HEK293 (cell line): ENCODE data around the gene NF2.

ENCODE experiments used
- CTCF ChIA-PET: fragments of 350-600 bp; formaldehyde crosslinking; extraction: SDS; loops from one replicate; lab custom pipeline; 2021; ENCODE audit warnings: antibody characterized with exemption; lab: Yijun Ruan, JAX
- POLR2A ChIA-PET: fragments of 300-600 bp; formaldehyde crosslinking; extraction: SDS; loops from one replicate; lab custom pipeline; 2020; ENCODE audit warnings: antibody characterized with exemption, inconsistent platforms; lab: Yijun Ruan, JAX
- H3K27ac ChIP-seq: fragments of 200-500 bp; sonication (Bioruptor generic); 2 replicates; pipeline ENCODE4 v1.5.1; 2014; ENCODE audit warnings: low read depth, low read length, control low read depth, inconsistent platforms; ENCODE audit errors: extremely low read depth
- H3K36me3 ChIP-seq, 2 experiments: fragments of 200-500 bp in 1 of 2; sonication (Bioruptor generic) in 1 of 2; 1 replicate in 1 of 2; 2 replicates in 1 of 2; pipeline ENCODE4 v1.5.1; 2014 to 2017; ENCODE audit warnings: inconsistent platforms in 2 of 2, low read length in 2 of 2; ENCODE audit not compliant: control insufficient read depth in 2 of 2, insufficient read depth in 1 of 2
- H3K4me1 ChIP-seq: fragments of 200-500 bp; sonication (Bioruptor generic); 2 replicates; pipeline ENCODE4 v1.5.1; 2014; ENCODE audit warnings: mild to moderate bottlenecking, low read length, inconsistent platforms; ENCODE audit not compliant: control insufficient read depth, insufficient read depth
- H3K4me3 ChIP-seq: 2 replicates; pipeline ENCODE4 v1.5.1; 2011; ENCODE audit warnings: low read depth, mild to moderate bottlenecking, control low read depth, low read length, moderate library complexity
- H3K9me3 ChIP-seq: fragments of 200-500 bp; sonication (Bioruptor generic); 2 replicates; pipeline ENCODE4 v1.5.1; 2014; ENCODE audit warnings: low read depth, low read length, inconsistent platforms; ENCODE audit not compliant: control insufficient read depth, insufficient read depth
- BCL11A ChIP-seq: fragments of 450-650 bp; formaldehyde crosslinking; IDR thresholded peaks from 2 replicates; pipeline ENCODE4 v1.5.1; 2016; ENCODE audit warnings: low read depth, missing biosample characterization, missing genetic modification characterization
- EGR2 ChIP-seq: fragments of 450-650 bp; formaldehyde crosslinking; IDR thresholded peaks from 2 replicates; pipeline ENCODE4 v1.5.1; 2016; ENCODE audit warnings: low read depth, missing biosample characterization, missing genetic modification characterization
- KLF17 ChIP-seq: fragments of 450-650 bp; formaldehyde crosslinking; IDR thresholded peaks from 2 replicates; pipeline ENCODE4 v1.5.1; 2016; ENCODE audit warnings: missing biosample characterization, missing genetic modification characterization
- KLF8 ChIP-seq: fragments of 450-650 bp; formaldehyde crosslinking; IDR thresholded peaks from 2 replicates; pipeline ENCODE4 v1.5.1; 2016; ENCODE audit warnings: missing biosample characterization, missing genetic modification characterization
- PRDM1 ChIP-seq: fragments of 450-650 bp; formaldehyde crosslinking; IDR thresholded peaks from 2 replicates; pipeline ENCODE4; 2016; ENCODE audit warnings: missing biosample characterization, missing genetic modification characterization
- RBAK ChIP-seq: fragments of 450-650 bp; formaldehyde crosslinking; IDR thresholded peaks from 2 replicates; pipeline ENCODE4 v1.5.1; 2016; ENCODE audit warnings: missing biosample characterization, missing genetic modification characterization
- SCRT1 ChIP-seq: fragments of 450-650 bp; formaldehyde crosslinking; IDR thresholded peaks from 2 replicates; pipeline ENCODE4 v1.5.1; 2016; ENCODE audit warnings: missing biosample characterization, missing genetic modification characterization, borderline replicate concordance
- SP2 ChIP-seq: fragments of 450-650 bp; formaldehyde crosslinking; IDR thresholded peaks from 2 replicates; pipeline ENCODE4 v1.5.1; 2016; ENCODE audit warnings: missing biosample characterization, missing genetic modification characterization
- YY1 ChIP-seq: fragments of 450-650 bp; formaldehyde crosslinking; IDR thresholded peaks from 2 replicates; pipeline ENCODE4 v1.5.1; 2018; ENCODE audit warnings: missing biosample characterization, missing genetic modification characterization
- ZEB2 ChIP-seq: fragments of 450-650 bp; formaldehyde crosslinking; IDR thresholded peaks from 2 replicates; pipeline ENCODE4 v1.5.1; 2016; ENCODE audit warnings: missing biosample characterization, missing genetic modification characterization
- ZFHX2 ChIP-seq: fragments of 450-650 bp; formaldehyde crosslinking; conservative IDR thresholded peaks from 2 replicates; pipeline ENCODE4 v1.5.1; 2016; ENCODE audit warnings: missing biosample characterization, missing genetic modification characterization
- ZFP3 ChIP-seq: fragments of 450-650 bp; formaldehyde crosslinking; IDR thresholded peaks from 2 replicates; pipeline ENCODE4 v1.5.1; 2016; ENCODE audit warnings: low read depth, missing biosample characterization, missing genetic modification characterization
- ZFP69B ChIP-seq: fragments of 450-650 bp; formaldehyde crosslinking; IDR thresholded peaks from 2 replicates; pipeline ENCODE4 v1.5.1; 2016; ENCODE audit warnings: missing biosample characterization, missing genetic modification characterization
- ZNF16 ChIP-seq: fragments of 450-650 bp; formaldehyde crosslinking; IDR thresholded peaks from 2 replicates; pipeline ENCODE4 v1.5.1; 2016; ENCODE audit warnings: low read depth, missing biosample characterization, missing genetic modification characterization
- ZNF174 ChIP-seq: fragments of 450-650 bp; formaldehyde crosslinking; IDR thresholded peaks from 2 replicates; pipeline ENCODE4 v1.5.0; 2017; ENCODE audit warnings: missing biosample characterization, mild to moderate bottlenecking, missing genetic modification characterization
- ZNF175 ChIP-seq: fragments of 450-650 bp; formaldehyde crosslinking; IDR thresholded peaks from 2 replicates; pipeline ENCODE4 v1.5.1; 2016; ENCODE audit warnings: missing biosample characterization, missing genetic modification characterization
- ZNF18 ChIP-seq: fragments of 450-650 bp; formaldehyde crosslinking; IDR thresholded peaks from 2 replicates; pipeline ENCODE4 v1.5.1; 2016; ENCODE audit warnings: missing biosample characterization, missing genetic modification characterization
- ZNF184 ChIP-seq: fragments of 450-650 bp; IDR thresholded peaks from 2 replicates; pipeline ENCODE4 v1.5.1; 2018; ENCODE audit warnings: missing biosample characterization, mild to moderate bottlenecking, missing genetic modification characterization
- ZNF248 ChIP-seq: fragments of 450-650 bp; formaldehyde crosslinking; IDR thresholded peaks from 2 replicates; pipeline ENCODE4 v1.5.1; 2017; ENCODE audit warnings: missing biosample characterization, missing genetic modification characterization
- ZNF274 ChIP-seq, 2 experiments: fragments of 200-500 bp in 1 of 2; fragments of 450-650 bp in 1 of 2; sonication (Bioruptor generic) in 1 of 2; formaldehyde crosslinking in 1 of 2; IDR thresholded peaks; 2 replicates each; pipeline versions ENCODE4 v1.5.1 to v1.6.1; 2014 to 2016; ENCODE audit warnings: borderline replicate concordance in 1 of 2, inconsistent platforms in 1 of 2, low read length in 1 of 2, missing biosample characterization in 1 of 2, missing genetic modification characterization in 1 of 2
- ZNF292 ChIP-seq: fragments of 450-650 bp; formaldehyde crosslinking; IDR thresholded peaks from 2 replicates; pipeline ENCODE4 v1.5.1; 2016; ENCODE audit warnings: low read depth, missing biosample characterization, missing genetic modification characterization, borderline replicate concordance
- ZNF394 ChIP-seq: fragments of 450-650 bp; formaldehyde crosslinking; IDR thresholded peaks from 2 replicates; pipeline ENCODE4 v1.5.1; 2016; ENCODE audit warnings: missing biosample characterization, missing genetic modification characterization, mild to moderate bottlenecking, moderate library complexity, borderline replicate concordance
- ZNF530 ChIP-seq: fragments of 450-650 bp; formaldehyde crosslinking; IDR thresholded peaks from 2 replicates; pipeline ENCODE4 v1.5.1; 2016; ENCODE audit warnings: low read depth, missing biosample characterization, missing genetic modification characterization
- ZNF548 ChIP-seq: fragments of 450-650 bp; formaldehyde crosslinking; IDR thresholded peaks from 2 replicates; pipeline ENCODE4 v1.5.1; 2016; ENCODE audit warnings: missing biosample characterization, missing genetic modification characterization
- ZNF555 ChIP-seq: fragments of 450-650 bp; formaldehyde crosslinking; conservative IDR thresholded peaks from 2 replicates; pipeline ENCODE4 v1.5.1; 2017; ENCODE audit warnings: missing biosample characterization, mild to moderate bottlenecking, missing genetic modification characterization, inconsistent platforms
- ZNF561 ChIP-seq: fragments of 450-650 bp; IDR thresholded peaks from 2 replicates; pipeline ENCODE4 v1.5.1; 2018; ENCODE audit warnings: missing biosample characterization, missing genetic modification characterization, borderline replicate concordance
- ZNF621 ChIP-seq: fragments of 450-650 bp; formaldehyde crosslinking; IDR thresholded peaks from 2 replicates; pipeline ENCODE4 v1.5.1; 2017; ENCODE audit warnings: missing biosample characterization, missing genetic modification characterization
- ZNF629 ChIP-seq: fragments of 450-650 bp; formaldehyde crosslinking; IDR thresholded peaks from 2 replicates; pipeline ENCODE4 v1.5.1; 2017; ENCODE audit warnings: missing biosample characterization, missing genetic modification characterization
- ZNF658 ChIP-seq: fragments of 450-650 bp; formaldehyde crosslinking; IDR thresholded peaks from 2 replicates; pipeline ENCODE4; 2016; ENCODE audit warnings: missing biosample characterization, missing genetic modification characterization
- ZNF747 ChIP-seq: fragments of 450-650 bp; formaldehyde crosslinking; IDR thresholded peaks from 2 replicates; pipeline ENCODE4 v1.5.1; 2016; ENCODE audit warnings: missing biosample characterization, missing genetic modification characterization
- ZNF837 ChIP-seq: fragments of 450-650 bp; formaldehyde crosslinking; IDR thresholded peaks from 2 replicates; pipeline ENCODE4 v1.5.1; 2016; ENCODE audit warnings: missing biosample characterization, missing genetic modification characterization
- ZSCAN5A ChIP-seq: fragments of 450-650 bp; formaldehyde crosslinking; IDR thresholded peaks from 2 replicates; pipeline ENCODE4 v1.5.1; 2016; ENCODE audit warnings: missing biosample characterization, missing genetic modification characterization

NF2 gene

GRCh38 chr22:29706486-29706885, 103.1 kb downstream of the NF2 start:
- ChIA-PET POLR2A (no interaction called here), CTCF (interaction anchor here (0.7 kb wide), 1 partner anchor 57 kb away, joined by 3 read pairs; no protein-coding TSS in a partner anchor)
- TF ChIP-seq ZNF248 (no peak), ZNF561 (tag by site-specific recombination) (no peak), ZNF394 (tag by site-specific recombination) (no peak), ZNF658 (tag by site-specific recombination) (no peak), ZNF174 (no peak), ZNF621 (tag by site-specific recombination) (no peak), ZFHX2 (peak; percentile 73), EGR2 (tag by site-specific recombination) (peak; percentile 68; the same call in 1 of the 2 replicates), ZNF292 (tag by site-specific recombination) (no peak), ZNF548 (tag by site-specific recombination) (no peak), ZNF530 (tag by site-specific recombination) (no peak), ZNF747 (tag by site-specific recombination) (no peak), SCRT1 (tag by site-specific recombination) (no peak), ZNF18 (tag by site-specific recombination) (no peak), SP2 (peak; percentile 49)
- peaks cover 18% of the 10 kb centered on the region for H3K4me1 ChIP-seq
- H3K4me3 ChIP-seq: no peak overlapping the region
- no peaks in the 10 kb centered on the region for H3K36me3 ChIP-seq
- H3K27ac ChIP-seq: no peak overlapping the region
- H3K9me3 ChIP-seq: no peaks in the 10 kb centered on the region

- POLR2A ChIA-PET: no interaction called here
- TF ChIP-seq ZFP3 (tag by site-specific recombination) (no peak), KLF8 (tag by site-specific recombination) (no peak), ZNF175 (tag by site-specific recombination) (no peak), ZNF274 (IDR thresholded peaks at IDR 0.05; ENCODE audit: low read length) (no peak), ZNF274 (tag by site-specific recombination; IDR thresholded peaks at IDR 0.05; ENCODE audit: borderline replicate concordance) (no peak), ZNF837 (tag by site-specific recombination) (no peak), ZSCAN5A (tag by site-specific recombination) (no peak), ZNF555 (tag by site-specific recombination) (no peak), RBAK (tag by site-specific recombination) (no peak), KLF17 (tag by site-specific recombination) (no peak), ZNF548 (tag by site-specific recombination) (no peak), YY1 (tag by site-specific recombination) (no peak), ZFP69B (tag by site-specific recombination) (no peak), ZNF629 (tag by site-specific recombination) (no peak), BCL11A (tag by site-specific recombination) (no peak), ZNF16 (no peak), PRDM1 (tag by site-specific recombination) (no peak), ZEB2 (tag by site-specific recombination) (no peak), ZNF658 (tag by site-specific recombination) (no peak), ZNF184 (no peak)
- TF ChIP-seq, all 188 proteins: peak for 0
- H3K9me3 ChIP-seq: no peaks in the 10 kb centered on the region
- no peaks in the 10 kb centered on the region for H3K36me3 ChIP-seq
- H3K4me1 ChIP-seq: peaks cover 12% of the 10 kb centered on the region
- H3K27ac ChIP-seq: no peak overlapping the region
- no peak overlapping the region for H3K4me3 ChIP-seq
- CTCF ChIA-PET: interaction anchor here (0.7 to 1.6 kb wide), 2 partner anchors 17 to 56 kb away, joined by 3 to 5 read pairs; no protein-coding TSS in a partner anchor
These were observed 103.6 kb downstream of the NF2 start for GRCh38 chr22:29707010-29707409.
